PC-3 (cell line): ENCODE measurements around the gene THAP2. TPM values are rescaled to one million over a fixed set of nuclear protein-coding genes. Genes with fewer than 3 reads are reported as not detected.

Experiments used
- ATAC-seq: fragments of 200-7000 bp; cut with Tn5 transposase; 2 replicates; pipeline ENCODE4 v1.9.1; 2020; ENCODE audit warnings: mild to moderate bottlenecking, moderate library complexity
- BruUV-seq: library from RNA; stranded (reverse); fragments of 400-500 nt; replicated peaks from 2 replicates; lab custom pipeline; 2021; lab: Mats Ljungman, UMichigan
- CTCF ChIA-PET: fragments of 300-600 bp; sonication (Branson Sonifier 250); formaldehyde crosslinking; loops from one replicate; lab custom pipeline; 2022; ENCODE audit warnings: antibody characterized with exemption; lab: Charles Lee
- POLR2A ChIA-PET: fragments of 300-600 bp; sonication (Branson Sonifier 250); formaldehyde crosslinking; loops from one replicate; lab custom pipeline; 2022; ENCODE audit warnings: antibody characterized with exemption; ENCODE audit not compliant: unreplicated experiment; lab: Charles Lee
- DNase-seq: peaks from one replicate; pipeline ENCODE4 v3.0.0-alpha.2; 2015
- H2AFZ ChIP-seq: fragments of 300-600 bp; sonication (generic); 2 replicates; pipeline ENCODE4 v1.6.0; 2016; ENCODE audit warnings: antibody characterized with exemption, low read length
- H3F3A ChIP-seq: fragments of 300-600 bp; sonication (generic); one replicate; pipeline ENCODE4 v1.6.0; 2017; ENCODE audit warnings: antibody characterized with exemption, low read length, control low read depth, mild to moderate bottlenecking; ENCODE audit not compliant: unreplicated experiment
- H3K27ac ChIP-seq: fragments of 300-600 bp; sonication (generic); 2 replicates; pipeline ENCODE4 v1.5.1; 2016; ENCODE audit warnings: mild to moderate bottlenecking, low read length
- H3K27me3 ChIP-seq: fragments of 300-600 bp; sonication (generic); 2 replicates; pipeline ENCODE4 v1.6.1; 2016; ENCODE audit warnings: low read length, mixed read lengths
- H3K36me3 ChIP-seq: fragments of 300-600 bp; sonication (generic); 2 replicates; pipeline ENCODE4 v1.6.1; 2016; ENCODE audit warnings: low read depth, mixed run types, low read length, mixed read lengths
- H3K4me1 ChIP-seq: fragments of 300-600 bp; sonication (generic); 2 replicates; pipeline ENCODE4 v1.5.1; 2016; ENCODE audit warnings: low read length; ENCODE audit not compliant: insufficient read depth
- H3K4me2 ChIP-seq: fragments of 300-600 bp; sonication (generic); 2 replicates; pipeline ENCODE4 v1.6.0; 2016; ENCODE audit warnings: low read length
- H3K4me3 ChIP-seq: fragments of 300-600 bp; sonication (generic); 2 replicates; pipeline ENCODE4 v1.5.1; 2016; ENCODE audit warnings: mild to moderate bottlenecking, low read length, mixed read lengths
- H3K79me2 ChIP-seq: fragments of 300-600 bp; sonication (generic); 2 replicates; pipeline ENCODE4 v1.6.1; 2017; ENCODE audit warnings: low read length, mixed read lengths
- H3K9ac ChIP-seq: fragments of 300-600 bp; sonication (generic); 2 replicates; pipeline ENCODE4 v1.6.0; 2016; ENCODE audit warnings: mild to moderate bottlenecking, low read length
- H3K9me2 ChIP-seq: fragments of 300-600 bp; sonication (generic); replicated peaks from 2 replicates; pipeline ENCODE4 v1.6.1; 2016; ENCODE audit warnings: mixed run types, low read length, mixed read lengths
- H3K9me3 ChIP-seq: fragments of 300-600 bp; sonication (generic); 2 replicates; pipeline ENCODE4 v1.6.1; 2016; ENCODE audit warnings: low read length, mixed read lengths
- H4K20me1 ChIP-seq: fragments of 300-600 bp; sonication (generic); 2 replicates; pipeline ENCODE4 v1.6.1; 2016; ENCODE audit warnings: low read length, mixed read lengths
- CTCF ChIP-seq: fragments of 300-600 bp; sonication (generic); conservative IDR thresholded peaks from 2 replicates; pipeline ENCODE4 v1.5.1; 2017; ENCODE audit warnings: antibody characterized with exemption, low read depth, mild to moderate bottlenecking, low read length
- EZH2 ChIP-seq: fragments of 300-600 bp; sonication (generic); IDR thresholded peaks from one replicate; pipeline ENCODE4 v1.6.1; 2017; ENCODE audit warnings: antibody characterized with exemption, mild to moderate bottlenecking, low read length; ENCODE audit not compliant: unreplicated experiment
- EZH2phosphoT487 ChIP-seq: fragments of 300-600 bp; sonication (generic); IDR thresholded peaks from 2 replicates; pipeline ENCODE4 v1.6.1; 2018; ENCODE audit warnings: mild to moderate bottlenecking, antibody characterized with exemption, low read length, borderline replicate concordance
- intact Hi-C: fragments of 100-400 bp; cut with micrococcal nuclease; formaldehyde crosslinking; loops from 2 replicates; pipeline ENCODE4 v1.9.0; 2023
- total RNA-seq: library from RNA; depleted of rRNA; stranded (reverse); fragments of >200 nt; gene quantifications from 2 replicates; pipeline ENCODE4 v1.2.3, GENCODE V29; 2014

Gene THAP2
- total RNA-seq, 1 experiment from 2014 or later: 1.2 TPM

- Histone ChIP-seq H3K27ac (no peak overlapping the region), H3K4me2 (no peak overlapping the region), H3F3A (peaks cover 8% of the 10 kb centered on the region), H3K36me3 (peaks cover 74% of the 10 kb centered on the region), H2AFZ (no peak overlapping the region), H3K9me3 (no peaks in the 10 kb centered on the region), H3K9me2 (no peaks in the 10 kb centered on the region), H4K20me1 (no peaks in the 10 kb centered on the region), H3K79me2 (peaks cover 8% of the 10 kb centered on the region; the same call in 1 of the 2 replicates), H3K4me3 (no peak overlapping the region), H3K9ac (no peak overlapping the region), H3K27me3 (no peaks in the 10 kb centered on the region), H3K4me1 (peaks cover 27% of the 10 kb centered on the region)
- intact Hi-C loops: no loop called here
- ATAC-seq: no peak
- BruUV-seq: no TSS peak
- POLR2A ChIA-PET: no interaction called here
- no peak for TF ChIP-seq EZH2phosphoT487
- TF ChIP-seq EZH2: no peak
- TF ChIP-seq CTCF: no peak
- CTCF ChIA-PET: no interaction called here
- DNase-seq: no peak
Observed at GRCh38 chr12:71625476-71625875, 38.6 kb upstream of the THAP2 start.

DNA sequence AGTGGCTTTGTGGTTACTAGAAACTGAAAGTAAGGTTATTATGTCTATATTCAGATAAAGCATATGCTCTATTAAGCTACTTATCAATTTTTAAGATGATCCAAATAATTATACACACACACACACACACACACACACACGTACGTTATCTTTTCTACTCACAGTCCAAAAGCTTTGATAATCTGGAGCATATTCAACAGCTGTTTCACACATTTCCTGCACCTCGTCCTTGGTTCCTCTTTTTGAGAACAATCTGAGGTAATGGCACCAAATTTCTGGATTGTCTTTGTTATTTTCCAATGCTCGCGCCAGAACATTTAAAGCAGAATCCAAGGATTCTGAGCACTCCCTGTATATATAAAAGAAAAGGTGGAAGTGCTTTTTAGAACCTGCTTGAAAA lies 38.0 kb upstream of the THAP2 start:
- Histone ChIP-seq H3K9ac (peak overlapping the region; percentile 49), H3K4me3 (no peak overlapping the region), H3F3A (peaks cover 8% of the 10 kb centered on the region), H3K36me3 (peaks cover 73% of the 10 kb centered on the region), H3K27me3 (no peaks in the 10 kb centered on the region), H3K9me3 (no peaks in the 10 kb centered on the region), H3K9me2 (no peaks in the 10 kb centered on the region), H4K20me1 (no peaks in the 10 kb centered on the region), H3K4me1 (peaks cover 27% of the 10 kb centered on the region), H3K4me2 (peak overlapping the region; percentile 52; the same call in 1 of the 2 replicates), H2AFZ (no peak overlapping the region), H3K79me2 (peaks cover 8% of the 10 kb centered on the region; the same call in 1 of the 2 replicates), H3K27ac (peak overlapping the region; percentile 86)
- TF ChIP-seq EZH2phosphoT487: no peak
- no peak for TF ChIP-seq CTCF
- no peak for TF ChIP-seq EZH2
- ChIA-PET CTCF (no interaction called here), POLR2A (no interaction called here)
- DNase-seq: no peak
- intact Hi-C loops: no loop called here
- no peak for ATAC-seq
- no TSS peak for BruUV-seq

- Histone ChIP-seq H3K9me3 (no peaks in the 10 kb centered on the region), H3K79me2 (peaks cover 8% of the 10 kb centered on the region; the same call in 1 of the 2 replicates), H3K4me2 (peak overlapping the region; percentile 52), H3K4me1 (peaks cover 27% of the 10 kb centered on the region), H3K9ac (peak overlapping the region; percentile 57), H3K27ac (peak overlapping the region; percentile 86), H4K20me1 (no peaks in the 10 kb centered on the region), H3K4me3 (no peak overlapping the region), H3K36me3 (peaks cover 75% of the 10 kb centered on the region), H3K27me3 (no peaks in the 10 kb centered on the region), H3F3A (peaks cover 8% of the 10 kb centered on the region), H3K9me2 (no peaks in the 10 kb centered on the region), H2AFZ (no peak overlapping the region)
- ChIA-PET POLR2A (interaction anchor here (0.6 kb wide), 1 partner anchor 93 kb away, joined by 7 read pairs; no protein-coding TSS in a partner anchor), CTCF (interaction anchor here (1.5 to 1.9 kb wide), 2 partner anchors 10 to 120 kb away, joined by 4 to 7 read pairs; no protein-coding TSS in a partner anchor)
- TF ChIP-seq CTCF (no peak), EZH2phosphoT487 (no peak), EZH2 (no peak)
- DNase-seq: peak; percentile 69
- BruUV-seq: no TSS peak
- peak; percentile 84 for ATAC-seq
- intact Hi-C loops: loop anchor here (1.0 kb wide), 1 partner anchor 22 kb away; no protein-coding TSS in a partner anchor
Observed at GRCh38 chr12:71626768-71627167, 37.3 kb upstream of the THAP2 start.
